Panc1 (cell line): ENCODE results near the gene INHBB. TPM values are rescaled to one million over a fixed set of nuclear protein-coding genes. Genes with fewer than 3 reads are reported as not detected.

ENCODE experiments used
- ATAC-seq: fragments of 200-7000 bp; cut with Tn5 transposase; 2 replicates; pipeline ENCODE4 v1.9.1; 2020; ENCODE audit warnings: mild to moderate bottlenecking, moderate library complexity
- BruUV-seq: library from RNA; stranded (reverse); fragments of 400-500 nt; replicated peaks from 2 replicates; lab custom pipeline; 2021; lab: Mats Ljungman, UMichigan
- CTCF ChIA-PET: fragments of 300-600 bp; sonication (Branson Sonifier 250); formaldehyde crosslinking; loops from one replicate; lab custom pipeline; 2022; ENCODE audit warnings: antibody characterized with exemption; lab: Charles Lee
- POLR2A ChIA-PET: fragments of 300-600 bp; sonication (Branson Sonifier 250); formaldehyde crosslinking; loops from one replicate; lab custom pipeline; 2022; ENCODE audit warnings: antibody characterized with exemption; lab: Charles Lee
- DNase-seq: peaks from one replicate; pipeline ENCODE4 v3.0.0-alpha.2; 2010; ENCODE audit warnings: low read depth, low spot score
- H3K27ac ChIP-seq: 2 replicates; pipeline ENCODE4 v1.5.1; 2011; ENCODE audit warnings: mild to moderate bottlenecking, low read length, inconsistent platforms
- H3K27me3 ChIP-seq: fragments of 200-500 bp; sonication (Bioruptor generic); 2 replicates; pipeline ENCODE4 v1.6.0; 2014; ENCODE audit warnings: low read length, inconsistent platforms; ENCODE audit not compliant: control insufficient read depth, insufficient read depth
- H3K36me3 ChIP-seq: fragments of 200-500 bp; sonication (Bioruptor generic); 2 replicates; pipeline ENCODE4 v1.5.1; 2014; ENCODE audit warnings: inconsistent platforms, mild to moderate bottlenecking, low read length, moderate library complexity; ENCODE audit not compliant: control insufficient read depth, insufficient read depth
- H3K4me1 ChIP-seq: 2 replicates; pipeline ENCODE4 v1.5.1; 2011; ENCODE audit warnings: inconsistent platforms, mild to moderate bottlenecking, low read length, moderate library complexity; ENCODE audit not compliant: control insufficient read depth, insufficient read depth
- H3K4me3 ChIP-seq, 2 experiments: 2 replicates each; pipeline ENCODE4 v1.5.1; 2011 to 2012; ENCODE audit warnings: low read depth in 2 of 2, low read length in 2 of 2, mild to moderate bottlenecking in 2 of 2, inconsistent platforms in 1 of 2, moderate library complexity in 1 of 2
- H3K9me3 ChIP-seq: fragments of 200-500 bp; sonication (Bioruptor generic); 2 replicates; pipeline ENCODE4 v1.5.1; 2014; ENCODE audit warnings: low read depth, mild to moderate bottlenecking, inconsistent platforms, low read length, moderate library complexity; ENCODE audit not compliant: control insufficient read depth, insufficient read depth
- CTCF ChIP-seq: fragments of 450-650 bp; IDR thresholded peaks from 2 replicates; pipeline ENCODE4 v1.5.1; 2017; ENCODE audit warnings: mild to moderate bottlenecking
- POLR2AphosphoS5 ChIP-seq: IDR thresholded peaks from 2 replicates; pipeline ENCODE4 v1.6.1; 2012; ENCODE audit warnings: mild to moderate bottlenecking, low read depth, low read length, moderate library complexity
- REST ChIP-seq, 2 experiments: IDR thresholded peaks; 2 replicates each; pipeline ENCODE4 v1.6.1; 2011 to 2012; ENCODE audit warnings: low read depth in 2 of 2, control low read depth in 1 of 2, low read length in 1 of 2, mild to moderate bottlenecking in 1 of 2, moderate library complexity in 1 of 2; ENCODE audit not compliant: insufficient read depth in 1 of 2
- SIN3A ChIP-seq: IDR thresholded peaks from 2 replicates; pipeline ENCODE4 v1.6.1; 2012; ENCODE audit warnings: low read depth, mild to moderate bottlenecking, low read length, moderate library complexity, borderline replicate concordance; ENCODE audit not compliant: insufficient read depth
- TCF7L2 ChIP-seq: IDR thresholded peaks from 2 replicates; pipeline ENCODE4 v1.6.1; 2011; ENCODE audit warnings: mild to moderate bottlenecking, low read depth, low read length, inconsistent platforms
- in situ Hi-C: cut with HindIII; loops from 2 replicates; pipeline ENCODE4 v1.10.0; 2016; ENCODE audit warnings: low sequenced_read_pairs, low pct_unique_long_range_greater_than_20kb
- intact Hi-C: fragments of 100-400 bp; cut with micrococcal nuclease; formaldehyde crosslinking; loops from one replicate; pipeline ENCODE4 v1.10.0; 2022; ENCODE audit not compliant: unreplicated experiment
- total RNA-seq: library from RNA; stranded (reverse); gene quantifications from one replicate; pipeline ENCODE4 v1.2.1, GENCODE V29; 2021; ENCODE audit not compliant: unreplicated experiment

Gene INHBB
- total RNA-seq, 1 experiment from 2014 or later: 38.2 TPM

GRCh38 chr2:120373424-120373823 is 27.5 kb downstream of the INHBB start:
- TF ChIP-seq REST (IDR thresholded peaks at IDR 0.05; ENCODE audit: insufficient read depth in 1 of 2, low read depth in 2 of 2, low read length in 1 of 2): no peak
- TF ChIP-seq POLR2AphosphoS5: no peak
- no peak for TF ChIP-seq TCF7L2
- TF ChIP-seq CTCF: no peak
- TF ChIP-seq SIN3A: no peak
- Histone ChIP-seq H3K4me3 (no peak overlapping the region), H3K27me3 (no peaks in the 10 kb centered on the region), H3K27ac (no peak overlapping the region), H3K36me3 (no peaks in the 10 kb centered on the region), H3K4me1 (no peaks in the 10 kb centered on the region), H3K9me3 (no peaks in the 10 kb centered on the region)
- DNase-seq (no peak), ATAC-seq (no peak)
- ChIA-PET POLR2A (interaction anchor here (0.6 kb wide), 1 partner anchor 8 kb away, joined by 3 read pairs; no protein-coding TSS in a partner anchor), CTCF (no interaction called here)
- intact Hi-C loops (no loop called here), in situ Hi-C loops (no loop called here)
- no TSS peak for BruUV-seq

GRCh38 chr2:120374821-120375220 is 28.9 kb downstream of the INHBB start:
- in situ Hi-C loops (no loop called here), intact Hi-C loops (no loop called here)
- Histone ChIP-seq H3K27ac (no peak overlapping the region), H3K9me3 (no peaks in the 10 kb centered on the region), H3K36me3 (no peaks in the 10 kb centered on the region), H3K4me1 (no peaks in the 10 kb centered on the region), H3K4me3 (no peak overlapping the region), H3K27me3 (no peaks in the 10 kb centered on the region)
- POLR2A ChIA-PET: no interaction called here
- no TSS peak for BruUV-seq
- DNase-seq (no peak), ATAC-seq (no peak)
- CTCF ChIA-PET: interaction anchor here (1.3 kb wide), 1 partner anchor 31 kb away, joined by 4 read pairs; no protein-coding TSS in a partner anchor
- TF ChIP-seq REST (IDR thresholded peaks at IDR 0.05; ENCODE audit: insufficient read depth in 1 of 2, low read depth in 2 of 2, low read length in 1 of 2) (no peak), POLR2AphosphoS5 (no peak), CTCF (no peak), TCF7L2 (no peak), SIN3A (no peak)
